ENCODE measurements around the gene LAMP2.

The LAMP2 gene

GRCh38 chrX:120459309-120459708 lies 9.8 kb downstream of the LAMP2 start:
- no peak overlapping the region for H3K9ac ChIP-seq (ENCODE audit: low read length)
- H3K4me3 ChIP-seq (ENCODE audit: low read length) = no peak overlapping the region
- TF ChIP-seq CTCF (IDR thresholded peaks at IDR 0.05; ENCODE audit: low read length) (no peak), EZH2 (optimal IDR thresholded peaks at IDR 0.05; ENCODE audit: low read depth, low read length) (no peak), EZH2phosphoT487 (IDR thresholded peaks at IDR 0.05; ENCODE audit: low read length) (no peak)
- no peak overlapping the region for H3K27ac ChIP-seq (ENCODE audit: low read length)
- no peak for DNase-seq
- no peaks in the 10 kb centered on the region; the same call in 1 of the 2 replicates for H3K36me3 ChIP-seq (replicated peaks; ENCODE audit: insufficient read depth, low read length)
- H3K79me2 ChIP-seq (ENCODE audit: low read length) = peaks cover 72% of the 10 kb centered on the region
- H3F3A ChIP-seq (ENCODE audit: insufficient read depth, low read length) = peaks cover 11% of the 10 kb centered on the region; the same call in 1 of the 2 replicates
- no peaks in the 10 kb centered on the region; the same call in 1 of the 2 replicates for H4K20me1 ChIP-seq (ENCODE audit: insufficient read depth, low read length)
- no peaks in the 10 kb centered on the region for H3K9me3 ChIP-seq (replicated peaks; ENCODE audit: insufficient read depth, low read length)
- H3K4me1 ChIP-seq (ENCODE audit: low read length) = peaks cover 12% of the 10 kb centered on the region
- H2AFZ ChIP-seq (ENCODE audit: low read length) = no peak overlapping the region
- H3K9me2 ChIP-seq (replicated peaks; ENCODE audit: insufficient read depth, low read length) = no peaks in the 10 kb centered on the region
- H3K4me2 ChIP-seq (ENCODE audit: low read depth, low read length) = no peak overlapping the region
- no peaks in the 10 kb centered on the region for H3K27me3 ChIP-seq (replicated peaks; ENCODE audit: insufficient read depth, low read length)

DNA sequence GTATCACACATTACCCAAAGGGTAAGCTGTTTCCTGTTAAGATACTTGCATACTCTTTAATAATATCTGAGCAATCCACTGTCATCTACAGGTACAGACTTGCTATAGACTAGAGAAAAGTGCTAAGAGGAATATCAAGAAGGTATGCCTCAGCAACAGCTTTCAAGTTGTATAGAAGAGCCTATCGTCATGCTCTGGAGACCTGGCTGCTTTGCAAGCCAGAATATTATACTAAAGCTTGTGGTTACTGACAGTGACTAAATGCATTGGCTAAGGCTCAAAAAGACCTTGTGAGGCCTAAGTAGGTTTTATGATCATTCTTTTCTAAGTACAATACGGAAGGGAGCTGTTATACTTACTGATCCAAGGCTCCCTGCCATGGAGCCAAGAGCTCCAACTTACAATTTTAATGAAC lies 11.3 kb downstream of the LAMP2 start:
- no peak overlapping the region for H3K4me3 ChIP-seq (ENCODE audit: low read length)
- peak overlapping the region; percentile 64; the same call in 1 of the 2 replicates for H3K4me2 ChIP-seq (ENCODE audit: low read depth, low read length)
- peaks cover 56% of the 10 kb centered on the region for H3K79me2 ChIP-seq (ENCODE audit: low read length)
- TF ChIP-seq EZH2 (optimal IDR thresholded peaks at IDR 0.05; ENCODE audit: low read depth, low read length) = no peak
- no peak for TF ChIP-seq EZH2phosphoT487 (IDR thresholded peaks at IDR 0.05; ENCODE audit: low read length)
- no peak for TF ChIP-seq CTCF (IDR thresholded peaks at IDR 0.05; ENCODE audit: low read length)
- H3F3A ChIP-seq (ENCODE audit: insufficient read depth, low read length) = peaks cover 11% of the 10 kb centered on the region; the same call in 1 of the 2 replicates
- H3K9me3 ChIP-seq (replicated peaks; ENCODE audit: insufficient read depth, low read length) = no peaks in the 10 kb centered on the region
- H3K36me3 ChIP-seq (replicated peaks; ENCODE audit: insufficient read depth, low read length) = no peaks in the 10 kb centered on the region; the same call in 1 of the 2 replicates
- H3K27ac ChIP-seq (ENCODE audit: low read length) = no peak overlapping the region
- no peak for DNase-seq
- no peaks in the 10 kb centered on the region; the same call in 1 of the 2 replicates for H4K20me1 ChIP-seq (ENCODE audit: insufficient read depth, low read length)
- peaks cover 12% of the 10 kb centered on the region for H3K4me1 ChIP-seq (ENCODE audit: low read length)
- H3K27me3 ChIP-seq (replicated peaks; ENCODE audit: insufficient read depth, low read length) = no peaks in the 10 kb centered on the region
- H2AFZ ChIP-seq (ENCODE audit: low read length) = no peak overlapping the region
- H3K9me2 ChIP-seq (replicated peaks; ENCODE audit: insufficient read depth, low read length) = no peaks in the 10 kb centered on the region
- no peak overlapping the region for H3K9ac ChIP-seq (ENCODE audit: low read length)

- no peak for TF ChIP-seq EZH2phosphoT487 (IDR thresholded peaks at IDR 0.05; ENCODE audit: low read length)
- TF ChIP-seq EZH2 (optimal IDR thresholded peaks at IDR 0.05; ENCODE audit: low read depth, low read length) = no peak
- no peak for TF ChIP-seq CTCF (IDR thresholded peaks at IDR 0.05; ENCODE audit: low read length)
- H4K20me1 ChIP-seq (ENCODE audit: insufficient read depth, low read length) = no peaks in the 10 kb centered on the region; the same call in 1 of the 2 replicates
Measured at GRCh38 chrX:120456973-120457372, 12.1 kb downstream of the LAMP2 start.

More at GRCh38 chrX:120456973-120457372, 12.1 kb downstream of the LAMP2 start:
- Histone ChIP-seq H3K4me2 (ENCODE audit: low read depth, low read length) (peak overlapping the region; percentile 64), H3K36me3 (replicated peaks; ENCODE audit: insufficient read depth, low read length) (no peaks in the 10 kb centered on the region; the same call in 1 of the 2 replicates), H3K4me1 (ENCODE audit: low read length) (peaks cover 12% of the 10 kb centered on the region), H3K79me2 (ENCODE audit: low read length) (peaks cover 48% of the 10 kb centered on the region), H3F3A (ENCODE audit: insufficient read depth, low read length) (peaks cover 11% of the 10 kb centered on the region; the same call in 1 of the 2 replicates), H3K9ac (ENCODE audit: low read length) (no peak overlapping the region), H3K9me3 (replicated peaks; ENCODE audit: insufficient read depth, low read length) (no peaks in the 10 kb centered on the region), H2AFZ (ENCODE audit: low read length) (no peak overlapping the region), H3K4me3 (ENCODE audit: low read length) (peak overlapping the region; percentile 16; the same call in 1 of the 2 replicates), H3K27me3 (replicated peaks; ENCODE audit: insufficient read depth, low read length) (no peaks in the 10 kb centered on the region), H3K27ac (ENCODE audit: low read length) (no peak overlapping the region), H3K9me2 (replicated peaks; ENCODE audit: insufficient read depth, low read length) (no peaks in the 10 kb centered on the region)
- DNase-seq = peak; percentile 82

Data from MM.1S (cell line).